Measurements from ENCODE around the gene OSBPL6.

The OSBPL6 gene

GRCh38 chr2:178298785-178299212, 104.5 kb downstream of the OSBPL6 start:
- TF ChIP-seq CTCF (IDR thresholded peaks at IDR 0.05; ENCODE audit: low read depth, low read length), result no peak
- no peak for DNase-seq (ENCODE audit: extremely low read depth, low read depth)

DNA sequence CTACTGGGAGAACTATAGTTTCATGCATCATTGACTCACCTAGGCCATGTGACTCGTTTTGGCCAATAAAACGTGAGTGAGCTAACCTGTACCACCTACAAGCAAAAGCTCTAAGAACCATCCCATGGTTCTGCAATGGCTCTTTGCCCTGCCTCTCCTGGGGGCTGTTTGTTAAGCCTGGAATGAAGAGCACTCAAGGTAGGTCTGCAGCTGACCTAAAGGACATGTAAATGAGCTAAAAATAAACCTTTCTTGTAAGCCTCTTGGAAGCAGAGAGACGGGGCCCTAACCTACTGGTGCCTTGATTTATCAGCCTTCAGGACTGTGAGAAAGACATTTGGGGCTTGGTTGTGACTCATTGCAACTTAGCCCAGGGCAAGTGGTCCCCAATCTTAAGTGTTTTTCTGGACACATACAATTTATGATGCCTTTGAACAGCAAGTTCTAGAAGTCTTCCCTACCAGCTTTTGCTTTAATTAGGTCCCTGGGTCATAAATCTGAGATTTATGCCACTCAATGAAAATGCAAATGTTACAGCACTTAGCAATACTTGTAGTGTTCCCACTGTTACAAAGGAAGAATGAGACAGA, 107.4 kb downstream of the OSBPL6 start:
- no peak for TF ChIP-seq CTCF (IDR thresholded peaks at IDR 0.05; ENCODE audit: low read depth, low read length)
- DNase-seq (ENCODE audit: extremely low read depth, low read depth), result no peak

DNA sequence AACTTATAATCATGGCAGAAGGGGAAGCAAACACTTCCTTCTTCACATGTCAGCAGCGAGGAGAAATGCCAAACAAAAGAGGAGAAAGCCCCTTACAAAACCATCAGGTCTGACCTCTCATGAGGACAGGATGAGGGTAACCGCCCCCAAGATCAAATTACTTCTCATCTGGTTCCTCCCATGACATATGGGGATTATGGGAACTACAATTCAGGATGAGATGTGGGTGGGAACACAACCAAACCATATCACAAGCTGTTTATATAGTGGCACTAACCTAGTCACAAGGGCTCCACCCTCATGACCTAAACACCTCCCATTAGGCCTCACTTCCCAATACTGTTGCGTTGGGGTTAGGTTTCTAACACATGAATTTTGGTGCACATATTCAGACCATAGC, 110.0 kb downstream of the OSBPL6 start:
- TF ChIP-seq CTCF (IDR thresholded peaks at IDR 0.05; ENCODE audit: low read depth, low read length), result no peak
- DNase-seq (ENCODE audit: extremely low read depth, low read depth), result no peak

GRCh38 chr2:178306352-178307073, 112.2 kb downstream of the OSBPL6 start:
- TF ChIP-seq CTCF (IDR thresholded peaks at IDR 0.05; ENCODE audit: low read depth, low read length), result peak; percentile 55
- no peak for DNase-seq (ENCODE audit: extremely low read depth, low read depth)

DNA sequence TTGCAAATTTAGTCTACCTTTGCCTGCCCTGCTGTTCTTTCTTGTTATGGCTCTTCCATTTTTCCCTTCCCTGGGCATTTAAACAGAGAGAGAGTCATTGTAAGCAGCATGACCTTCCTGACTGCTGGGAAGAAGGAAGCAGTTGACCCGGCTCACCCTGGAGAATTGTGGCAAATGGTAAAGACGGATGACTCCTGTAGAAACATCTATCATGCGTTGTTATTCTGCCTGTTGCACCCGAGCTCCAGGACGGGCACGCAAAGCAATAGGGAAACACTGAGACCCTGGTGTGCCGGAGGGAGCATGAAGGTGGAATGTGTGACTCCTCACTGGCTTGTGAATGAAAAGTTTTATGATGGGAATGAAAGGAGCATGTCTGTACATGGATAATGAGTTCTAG, 113.3 kb downstream of the OSBPL6 start:
- no peak for TF ChIP-seq CTCF (IDR thresholded peaks at IDR 0.05; ENCODE audit: low read depth, low read length)
- no peak for DNase-seq (ENCODE audit: extremely low read depth, low read depth)

DNA sequence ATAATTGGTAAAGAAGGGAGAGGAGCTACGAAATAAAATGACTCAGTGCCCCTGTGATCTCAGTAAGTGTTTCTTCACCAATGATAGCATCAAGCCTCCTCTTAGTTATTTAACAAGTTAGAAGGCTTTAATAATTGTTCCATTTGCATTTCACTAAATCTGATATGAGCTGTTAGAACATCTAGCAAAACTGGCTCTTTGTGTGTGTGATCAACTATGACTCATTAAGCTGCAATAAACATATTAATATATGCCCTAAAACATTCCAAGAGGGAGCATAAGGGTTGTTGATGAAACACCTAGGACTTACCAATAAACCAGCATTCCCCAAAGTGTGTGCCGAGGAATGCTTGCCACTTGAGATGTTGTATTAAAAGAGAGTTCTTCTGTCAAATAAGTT, 115.2 kb downstream of the OSBPL6 start:
- no peak for DNase-seq (ENCODE audit: extremely low read depth, low read depth)
- no peak for TF ChIP-seq CTCF (IDR thresholded peaks at IDR 0.05; ENCODE audit: low read depth, low read length)

DNA sequence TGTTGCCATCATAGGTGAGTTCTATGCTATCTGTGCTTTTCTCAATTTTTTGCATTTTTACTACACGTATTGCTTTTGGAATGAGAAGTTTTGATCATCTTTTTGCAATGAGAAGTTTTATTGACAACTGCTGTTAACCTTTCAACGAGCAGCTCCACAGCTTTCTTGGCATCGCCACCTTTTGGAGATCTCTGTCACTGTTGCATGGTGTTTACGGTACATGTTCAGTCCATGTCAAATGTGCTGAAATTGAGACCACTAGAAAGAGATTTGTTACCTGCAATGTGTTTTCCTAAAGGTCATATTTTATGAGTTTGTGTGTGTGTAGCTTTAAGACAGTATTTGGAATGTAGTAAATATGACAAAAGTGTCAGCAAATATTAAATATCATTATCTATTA, 120.8 kb downstream of the OSBPL6 start:
- TF ChIP-seq CTCF (IDR thresholded peaks at IDR 0.05; ENCODE audit: low read depth, low read length), result no peak
- DNase-seq (ENCODE audit: extremely low read depth, low read depth), result no peak

All from AG09319 (cell line).